Measurements from ENCODE around the gene LINGO1.

The LINGO1 gene

GRCh38 chr15:77567202-77567601 lies 65.5 kb downstream of the LINGO1 start:
- no peak for DNase-seq

- no peak for DNase-seq
These were observed 66.6 kb downstream of the LINGO1 start for GRCh38 chr15:77566092-77566491.

GRCh38 chr15:77565378-77565915 lies 67.3 kb downstream of the LINGO1 start:
- DNase-seq, result no peak

GRCh38 chr15:77564938-77565337 lies 67.8 kb downstream of the LINGO1 start:
- DNase-seq, result no peak

GRCh38 chr15:77564341-77564740 lies 68.4 kb downstream of the LINGO1 start:
- DNase-seq, result no peak

GRCh38 chr15:77563623-77564156 lies 69.0 kb downstream of the LINGO1 start:
- no peak for DNase-seq

Data from T-helper 9 cell (primary cell).